ENCODE data around the gene CIBAR2. TPM values are rescaled to one million over a fixed set of nuclear protein-coding genes. Genes with fewer than 3 reads are reported as not detected.
A peak's percentile ranks its signal among the peaks of the same experiment; 100 is the strongest.

CIBAR2 gene
- total and polyA plus RNA-seq, 9 of the 15 experiments (the other 6 are each of a cell fraction or from before 2014, with no cell fraction given): not detected

DNA sequence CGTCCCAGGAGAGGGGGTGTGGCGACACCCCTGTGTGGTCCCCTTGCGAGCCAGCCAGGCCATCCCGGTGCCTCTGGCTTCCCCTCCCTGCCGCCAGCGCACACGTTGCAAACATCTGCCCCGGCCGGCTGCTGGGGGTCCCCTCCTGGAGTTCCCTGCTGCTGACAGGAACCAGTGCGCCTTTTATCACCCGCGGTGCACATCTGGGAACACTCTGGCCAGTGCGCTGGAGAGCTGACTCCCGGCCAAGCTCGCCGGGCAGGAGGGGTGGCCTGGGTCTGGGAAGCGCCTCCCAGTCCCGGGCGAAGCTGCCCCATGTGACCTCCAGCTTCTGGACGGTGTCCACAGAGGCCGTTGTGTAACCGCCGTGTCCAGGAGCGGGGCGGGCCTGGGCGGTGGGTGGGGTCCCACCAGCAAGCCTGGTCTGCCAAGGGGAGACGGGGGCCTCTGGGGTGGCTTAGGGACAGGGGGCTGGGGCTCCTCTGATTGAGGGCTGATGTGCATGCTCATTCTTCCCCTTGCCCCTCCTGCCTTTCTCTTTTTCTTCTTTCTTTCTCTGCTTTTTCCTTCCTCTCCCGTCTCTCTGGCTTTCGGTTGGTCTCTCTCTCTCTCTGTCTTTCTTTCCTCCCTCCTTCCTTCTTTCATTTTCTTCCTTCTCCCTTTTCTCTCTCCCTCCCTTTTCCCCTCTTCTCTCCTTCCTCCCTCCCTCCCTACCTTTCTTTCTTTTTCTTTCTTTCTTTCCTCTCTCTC, 25.2 kb upstream of the CIBAR2 start (continued):
- TF ChIP-seq, protein P1, sequence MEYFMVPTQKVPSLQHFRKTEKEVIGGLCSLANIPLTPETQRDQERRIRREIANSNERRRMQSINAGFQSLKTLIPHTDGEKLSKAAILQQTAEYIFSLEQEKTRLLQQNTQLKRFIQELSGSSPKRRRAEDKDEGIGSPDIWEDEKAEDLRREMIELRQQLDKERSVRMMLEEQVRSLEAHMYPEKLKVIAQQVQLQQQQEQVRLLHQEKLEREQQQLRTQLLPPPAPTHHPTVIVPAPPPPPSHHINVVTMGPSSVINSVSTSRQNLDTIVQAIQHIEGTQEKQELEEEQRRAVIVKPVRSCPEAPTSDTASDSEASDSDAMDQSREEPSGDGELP (CRISPR knock-in tag; IDR thresholded peaks at IDR 0.05; ENCODE audit: borderline replicate concordance): peak; percentile 66; the same call in 1 of the 2 replicates
- no peak for TF ChIP-seq ATF7 (IDR thresholded peaks at IDR 0.05)
- TF ChIP-seq ZNF3 (CRISPR knock-in tag; IDR thresholded peaks at IDR 0.05): no peak
- no peak for TF ChIP-seq DMBX1 (CRISPR knock-in tag; IDR thresholded peaks at IDR 0.05; ENCODE audit: borderline replicate concordance)
- TF ChIP-seq RBM39 (optimal IDR thresholded peaks at IDR 0.05; ENCODE audit: low read depth, low read length): no peak
- TF ChIP-seq POLR2G (IDR thresholded peaks at IDR 0.05; ENCODE audit: low read depth, low read length): no peak
- TF ChIP-seq ZFP30 (CRISPR knock-in tag; IDR thresholded peaks at IDR 0.05; ENCODE audit: borderline replicate concordance): no peak
- TF ChIP-seq CTBP1 (IDR thresholded peaks at IDR 0.05; ENCODE audit: borderline replicate concordance): peak; percentile 64; the same call in 1 of the 2 replicates
- TF ChIP-seq, protein P2, sequence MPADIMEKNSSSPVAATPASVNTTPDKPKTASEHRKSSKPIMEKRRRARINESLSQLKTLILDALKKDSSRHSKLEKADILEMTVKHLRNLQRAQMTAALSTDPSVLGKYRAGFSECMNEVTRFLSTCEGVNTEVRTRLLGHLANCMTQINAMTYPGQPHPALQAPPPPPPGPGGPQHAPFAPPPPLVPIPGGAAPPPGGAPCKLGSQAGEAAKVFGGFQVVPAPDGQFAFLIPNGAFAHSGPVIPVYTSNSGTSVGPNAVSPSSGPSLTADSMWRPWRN (IDR thresholded peaks at IDR 0.05; ENCODE audit: low read depth): no peak
- TF ChIP-seq, protein P3, sequence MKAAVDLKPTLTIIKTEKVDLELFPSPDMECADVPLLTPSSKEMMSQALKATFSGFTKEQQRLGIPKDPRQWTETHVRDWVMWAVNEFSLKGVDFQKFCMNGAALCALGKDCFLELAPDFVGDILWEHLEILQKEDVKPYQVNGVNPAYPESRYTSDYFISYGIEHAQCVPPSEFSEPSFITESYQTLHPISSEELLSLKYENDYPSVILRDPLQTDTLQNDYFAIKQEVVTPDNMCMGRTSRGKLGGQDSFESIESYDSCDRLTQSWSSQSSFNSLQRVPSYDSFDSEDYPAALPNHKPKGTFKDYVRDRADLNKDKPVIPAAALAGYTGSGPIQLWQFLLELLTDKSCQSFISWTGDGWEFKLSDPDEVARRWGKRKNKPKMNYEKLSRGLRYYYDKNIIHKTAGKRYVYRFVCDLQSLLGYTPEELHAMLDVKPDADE (conservative IDR thresholded peaks at IDR 0.05; ENCODE audit: control insufficient read depth, low read depth, low read length): no peak
- peak; percentile 85; the same call in 1 of the 2 replicates for TF ChIP-seq ELF4 (CRISPR knock-in tag; IDR thresholded peaks at IDR 0.05)
- TF ChIP-seq, protein P4, sequence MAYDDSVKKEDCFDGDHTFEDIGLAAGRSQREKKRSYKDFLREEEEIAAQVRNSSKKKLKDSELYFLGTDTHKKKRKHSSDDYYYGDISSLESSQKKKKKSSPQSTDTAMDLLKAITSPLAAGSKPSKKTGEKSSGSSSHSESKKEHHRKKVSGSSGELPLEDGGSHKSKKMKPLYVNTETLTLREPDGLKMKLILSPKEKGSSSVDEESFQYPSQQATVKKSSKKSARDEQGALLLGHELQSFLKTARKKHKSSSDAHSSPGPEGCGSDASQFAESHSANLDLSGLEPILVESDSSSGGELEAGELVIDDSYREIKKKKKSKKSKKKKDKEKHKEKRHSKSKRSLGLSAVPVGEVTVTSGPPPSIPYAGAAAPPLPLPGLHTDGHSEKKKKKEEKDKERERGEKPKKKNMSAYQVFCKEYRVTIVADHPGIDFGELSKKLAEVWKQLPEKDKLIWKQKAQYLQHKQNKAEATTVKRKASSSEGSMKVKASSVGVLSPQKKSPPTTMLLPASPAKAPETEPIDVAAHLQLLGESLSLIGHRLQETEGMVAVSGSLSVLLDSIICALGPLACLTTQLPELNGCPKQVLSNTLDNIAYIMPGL (CRISPR knock-in tag; IDR thresholded peaks at IDR 0.05): no peak
- no peak for TF ChIP-seq NUFIP1 (IDR thresholded peaks at IDR 0.05; ENCODE audit: partially characterized antibody)
- TF ChIP-seq PTTG1 (tag; IDR thresholded peaks at IDR 0.05; ENCODE audit: low read depth): no peak
- no peak for TF ChIP-seq RBM34 (IDR thresholded peaks at IDR 0.05; ENCODE audit: borderline replicate concordance, insufficient read depth, low read length)
- TF ChIP-seq, protein P5, sequence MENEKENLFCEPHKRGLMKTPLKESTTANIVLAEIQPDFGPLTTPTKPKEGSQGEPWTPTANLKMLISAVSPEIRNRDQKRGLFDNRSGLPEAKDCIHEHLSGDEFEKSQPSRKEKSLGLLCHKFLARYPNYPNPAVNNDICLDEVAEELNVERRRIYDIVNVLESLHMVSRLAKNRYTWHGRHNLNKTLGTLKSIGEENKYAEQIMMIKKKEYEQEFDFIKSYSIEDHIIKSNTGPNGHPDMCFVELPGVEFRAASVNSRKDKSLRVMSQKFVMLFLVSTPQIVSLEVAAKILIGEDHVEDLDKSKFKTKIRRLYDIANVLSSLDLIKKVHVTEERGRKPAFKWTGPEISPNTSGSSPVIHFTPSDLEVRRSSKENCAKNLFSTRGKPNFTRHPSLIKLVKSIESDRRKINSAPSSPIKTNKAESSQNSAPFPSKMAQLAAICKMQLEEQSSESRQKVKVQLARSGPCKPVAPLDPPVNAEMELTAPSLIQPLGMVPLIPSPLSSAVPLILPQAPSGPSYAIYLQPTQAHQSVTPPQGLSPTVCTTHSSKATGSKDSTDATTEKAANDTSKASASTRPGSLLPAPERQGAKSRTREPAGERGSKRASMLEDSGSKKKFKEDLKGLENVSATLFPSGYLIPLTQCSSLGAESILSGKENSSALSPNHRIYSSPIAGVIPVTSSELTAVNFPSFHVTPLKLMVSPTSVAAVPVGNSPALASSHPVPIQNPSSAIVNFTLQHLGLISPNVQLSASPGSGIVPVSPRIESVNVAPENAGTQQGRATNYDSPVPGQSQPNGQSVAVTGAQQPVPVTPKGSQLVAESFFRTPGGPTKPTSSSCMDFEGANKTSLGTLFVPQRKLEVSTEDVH (IDR thresholded peaks at IDR 0.05; ENCODE audit: low read depth, partially characterized antibody): no peak
- TF ChIP-seq TRIM24 (IDR thresholded peaks at IDR 0.05): 0 out of 4 replicates have a peak, but pooled peaks of 1 of the 2 experiments have one; percentile 9
- no peak for TF ChIP-seq KLF13 (tag; IDR thresholded peaks at IDR 0.05; ENCODE audit: borderline replicate concordance, low read depth)
- no peak for TF ChIP-seq ARID2 (IDR thresholded peaks at IDR 0.05)

All from K562 (cell line).